OCI-LY7 (cell line): ENCODE measurements around the gene CD302.

Experiments used
- EZH2phosphoT487 ChIP-seq: fragments of 200-600 bp; sonication (generic); IDR thresholded peaks from 2 replicates; pipeline ENCODE4 v1.6.1; 2018; ENCODE audit warnings: low read depth, borderline replicate concordance, mild to moderate bottlenecking, mixed run types, antibody characterized with exemption, low read length, moderate library complexity, mixed read lengths
- TF ChIP-seq, protein P1 (sequence below): fragments of 200-600 bp; sonication (generic); conservative IDR thresholded peaks from 2 replicates; pipeline ENCODE4 v1.5.1; 2014; ENCODE audit warnings: mild to moderate bottlenecking, antibody characterized with exemption, low read length, moderate library complexity, mixed read lengths

DNA sequence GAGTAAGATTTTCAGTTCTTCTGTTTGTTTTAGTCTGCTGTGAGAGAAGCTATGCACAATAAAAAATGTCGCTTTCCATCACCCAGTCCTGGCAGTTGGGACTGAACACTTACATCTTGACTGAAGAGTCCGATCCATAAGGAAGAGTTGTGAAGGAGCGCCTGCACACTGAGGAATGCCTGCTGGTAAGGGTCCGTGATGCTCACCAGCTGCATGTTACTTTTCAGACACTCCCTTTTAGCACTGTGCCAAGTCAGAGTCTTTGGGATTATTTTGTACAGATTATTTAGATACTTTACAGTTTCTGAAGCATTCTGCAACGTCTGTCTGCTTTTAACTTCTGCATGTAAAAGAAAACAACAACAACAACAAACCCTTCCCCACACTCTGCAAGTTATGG, 42.6 kb upstream of the CD302 start:
- TF ChIP-seq, protein P1, sequence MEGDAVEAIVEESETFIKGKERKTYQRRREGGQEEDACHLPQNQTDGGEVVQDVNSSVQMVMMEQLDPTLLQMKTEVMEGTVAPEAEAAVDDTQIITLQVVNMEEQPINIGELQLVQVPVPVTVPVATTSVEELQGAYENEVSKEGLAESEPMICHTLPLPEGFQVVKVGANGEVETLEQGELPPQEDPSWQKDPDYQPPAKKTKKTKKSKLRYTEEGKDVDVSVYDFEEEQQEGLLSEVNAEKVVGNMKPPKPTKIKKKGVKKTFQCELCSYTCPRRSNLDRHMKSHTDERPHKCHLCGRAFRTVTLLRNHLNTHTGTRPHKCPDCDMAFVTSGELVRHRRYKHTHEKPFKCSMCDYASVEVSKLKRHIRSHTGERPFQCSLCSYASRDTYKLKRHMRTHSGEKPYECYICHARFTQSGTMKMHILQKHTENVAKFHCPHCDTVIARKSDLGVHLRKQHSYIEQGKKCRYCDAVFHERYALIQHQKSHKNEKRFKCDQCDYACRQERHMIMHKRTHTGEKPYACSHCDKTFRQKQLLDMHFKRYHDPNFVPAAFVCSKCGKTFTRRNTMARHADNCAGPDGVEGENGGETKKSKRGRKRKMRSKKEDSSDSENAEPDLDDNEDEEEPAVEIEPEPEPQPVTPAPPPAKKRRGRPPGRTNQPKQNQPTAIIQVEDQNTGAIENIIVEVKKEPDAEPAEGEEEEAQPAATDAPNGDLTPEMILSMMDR: no peak
- no peak for TF ChIP-seq EZH2phosphoT487
